GM12873 (cell line): ENCODE results near the gene MLX.
A peak's percentile ranks its signal among the peaks of the same experiment; 100 is the strongest.

ENCODE experiments used
- CTCF ChIP-seq: IDR thresholded peaks from 2 replicates; pipeline ENCODE4 v1.5.1; 2012; ENCODE audit warnings: low read depth, mild to moderate bottlenecking, moderate library complexity, low read length, control low read depth; ENCODE audit not compliant: insufficient read depth; ENCODE audit errors: missing control alignments

The MLX gene

DNA sequence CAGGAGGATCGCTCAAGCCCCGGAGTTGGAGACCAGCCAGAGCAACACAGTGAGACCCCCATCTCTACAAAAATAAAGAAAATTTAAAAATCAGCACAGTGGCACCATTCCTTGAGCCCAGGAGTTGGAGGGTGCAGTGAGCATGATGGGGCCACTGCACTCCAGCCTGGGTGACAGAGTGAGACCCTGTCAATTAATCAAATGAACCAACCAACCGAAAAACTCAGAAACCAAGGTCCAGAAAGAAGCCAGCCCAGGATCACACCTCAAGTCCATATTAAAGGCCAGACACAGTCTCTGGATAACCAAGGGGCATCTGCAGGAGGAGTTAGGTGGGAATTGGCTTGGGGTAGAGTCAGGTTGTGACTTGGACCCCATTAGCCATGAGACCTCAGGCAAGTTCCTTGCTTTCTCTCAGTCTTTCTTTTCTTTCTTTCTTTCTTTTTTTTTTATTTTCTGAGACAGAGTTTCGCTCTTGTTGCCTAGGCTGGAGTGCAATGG, 11.7 kb upstream of the MLX start:
- no peak for TF ChIP-seq CTCF

DNA sequence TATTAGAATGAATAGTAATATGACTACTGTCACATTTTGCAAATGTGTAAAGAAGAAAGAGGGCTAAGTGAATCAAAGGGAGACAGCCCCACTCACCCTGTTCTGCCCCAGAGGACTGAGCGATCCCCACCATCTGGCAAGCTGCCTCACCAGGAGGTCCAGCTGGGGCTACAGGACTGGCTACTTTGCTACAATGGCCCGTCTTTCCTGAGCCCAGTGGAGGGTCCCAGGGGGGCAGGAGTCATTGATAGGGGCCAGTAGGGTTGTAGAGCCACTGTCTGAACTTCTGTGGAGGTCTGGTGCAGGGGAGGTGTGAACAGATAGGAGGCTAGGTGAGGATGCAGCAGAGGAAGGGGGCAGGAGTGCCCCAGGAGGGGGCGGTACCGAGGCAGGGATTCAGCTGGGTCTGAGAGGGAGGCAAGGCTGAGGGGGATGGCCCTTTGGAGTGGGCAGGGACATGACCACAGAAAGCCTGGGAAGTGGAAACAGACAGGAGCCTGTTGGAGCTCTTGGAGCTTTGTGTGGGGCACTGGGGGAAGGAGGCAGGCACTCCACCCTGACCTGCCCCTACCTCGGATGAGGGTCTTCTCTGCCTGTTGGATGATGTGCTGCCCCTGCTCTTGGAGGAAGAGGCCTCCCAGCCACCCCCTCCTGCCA, 10.8 kb upstream of the MLX start:
- TF ChIP-seq CTCF: peak; percentile 32

- no peak for TF ChIP-seq CTCF
These were observed 7.8 kb upstream of the MLX start for GRCh38 chr17:42559075-42559474.

GRCh38 chr17:42560246-42560645, 6.7 kb upstream of the MLX start:
- no peak for TF ChIP-seq CTCF

GRCh38 chr17:42561897-42562387, 5.0 kb upstream of the MLX start, which contains the start of gene COASY:
Gene COASY, plus strand, starts transcription at chr17:42562148. Its CDS starts 475 bp downstream, at chr17:42562623.
- no peak for TF ChIP-seq CTCF

GRCh38 chr17:42562388-42563142, 4.3 kb upstream of the MLX start:
- no peak for TF ChIP-seq CTCF

GRCh38 chr17:42563143-42563509, 3.8 kb upstream of the MLX start:
- no peak for TF ChIP-seq CTCF
